PFSK-1 (cell line): ENCODE measurements around the gene FUOM.

Experiments
- SIN3A ChIP-seq: IDR thresholded peaks from 2 replicates; pipeline ENCODE4 v1.6.1; 2012; ENCODE audit warnings: mild to moderate bottlenecking, low read length, moderate library complexity, borderline replicate concordance; ENCODE audit not compliant: insufficient read depth
- TAF1 ChIP-seq: IDR thresholded peaks from 2 replicates; pipeline ENCODE4 v1.6.1; 2012; ENCODE audit warnings: low read length, control low read depth, borderline replicate concordance; ENCODE audit not compliant: insufficient read depth
- TF ChIP-seq, protein P1 (sequence below), 2 experiments: IDR thresholded peaks; 2 replicates each; pipeline versions ENCODE4 v1.6.1 to v1.8.0; 2011 to 2012; ENCODE audit warnings: low read depth in 2 of 2, low read length in 2 of 2, control low read depth in 1 of 2, inconsistent platforms in 1 of 2, mild to moderate bottlenecking in 1 of 2, moderate library complexity in 1 of 2; ENCODE audit not compliant: insufficient read depth in 1 of 2

DNA sequence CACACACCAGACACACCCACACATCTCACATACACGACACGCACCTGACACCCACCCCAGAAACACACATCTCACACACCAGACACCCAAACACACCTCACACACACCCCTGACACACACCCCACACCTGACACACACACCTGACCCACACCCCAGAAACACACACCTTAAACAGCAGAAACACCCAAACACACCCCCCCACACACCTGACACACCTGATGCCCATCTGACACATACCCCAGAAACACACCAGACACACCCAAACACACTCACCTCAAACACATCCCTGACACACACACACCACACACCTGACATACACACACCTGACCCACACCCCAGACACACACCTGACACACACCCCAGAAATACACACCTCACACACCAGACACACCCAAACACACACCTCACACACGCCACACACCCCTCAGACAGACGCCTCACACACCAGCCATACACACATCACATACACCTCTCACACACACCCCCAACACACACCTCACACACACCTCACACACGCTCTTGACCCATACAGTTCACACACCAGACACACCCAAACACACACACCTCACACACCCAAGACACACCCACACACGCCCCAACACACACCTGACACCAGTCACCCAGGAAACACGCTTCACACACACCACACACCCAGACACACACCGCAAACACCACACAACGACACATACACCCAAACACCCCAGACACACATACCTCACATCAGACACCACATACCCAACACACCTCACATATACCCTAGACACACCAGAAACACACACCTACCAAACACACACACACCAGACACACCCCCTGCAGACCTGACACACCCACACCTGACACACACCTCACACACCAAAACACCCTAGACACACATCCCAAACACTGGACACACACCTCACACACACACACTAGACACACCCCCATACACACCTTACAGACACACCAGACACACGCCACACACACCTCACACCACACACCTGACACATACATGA lies 19.4 kb downstream of the FUOM start:
- TF ChIP-seq, protein P1, sequence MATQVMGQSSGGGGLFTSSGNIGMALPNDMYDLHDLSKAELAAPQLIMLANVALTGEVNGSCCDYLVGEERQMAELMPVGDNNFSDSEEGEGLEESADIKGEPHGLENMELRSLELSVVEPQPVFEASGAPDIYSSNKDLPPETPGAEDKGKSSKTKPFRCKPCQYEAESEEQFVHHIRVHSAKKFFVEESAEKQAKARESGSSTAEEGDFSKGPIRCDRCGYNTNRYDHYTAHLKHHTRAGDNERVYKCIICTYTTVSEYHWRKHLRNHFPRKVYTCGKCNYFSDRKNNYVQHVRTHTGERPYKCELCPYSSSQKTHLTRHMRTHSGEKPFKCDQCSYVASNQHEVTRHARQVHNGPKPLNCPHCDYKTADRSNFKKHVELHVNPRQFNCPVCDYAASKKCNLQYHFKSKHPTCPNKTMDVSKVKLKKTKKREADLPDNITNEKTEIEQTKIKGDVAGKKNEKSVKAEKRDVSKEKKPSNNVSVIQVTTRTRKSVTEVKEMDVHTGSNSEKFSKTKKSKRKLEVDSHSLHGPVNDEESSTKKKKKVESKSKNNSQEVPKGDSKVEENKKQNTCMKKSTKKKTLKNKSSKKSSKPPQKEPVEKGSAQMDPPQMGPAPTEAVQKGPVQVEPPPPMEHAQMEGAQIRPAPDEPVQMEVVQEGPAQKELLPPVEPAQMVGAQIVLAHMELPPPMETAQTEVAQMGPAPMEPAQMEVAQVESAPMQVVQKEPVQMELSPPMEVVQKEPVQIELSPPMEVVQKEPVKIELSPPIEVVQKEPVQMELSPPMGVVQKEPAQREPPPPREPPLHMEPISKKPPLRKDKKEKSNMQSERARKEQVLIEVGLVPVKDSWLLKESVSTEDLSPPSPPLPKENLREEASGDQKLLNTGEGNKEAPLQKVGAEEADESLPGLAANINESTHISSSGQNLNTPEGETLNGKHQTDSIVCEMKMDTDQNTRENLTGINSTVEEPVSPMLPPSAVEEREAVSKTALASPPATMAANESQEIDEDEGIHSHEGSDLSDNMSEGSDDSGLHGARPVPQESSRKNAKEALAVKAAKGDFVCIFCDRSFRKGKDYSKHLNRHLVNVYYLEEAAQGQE (IDR thresholded peaks at IDR 0.05; ENCODE audit: insufficient read depth in 1 of 2, low read depth in 2 of 2, low read length in 2 of 2): no peak
- TF ChIP-seq SIN3A: no peak
- no peak for TF ChIP-seq TAF1
